Osteoblast (primary cell): Measurements from ENCODE around the gene RTEL1. TPM values are rescaled to one million over a fixed set of nuclear protein-coding genes. Genes with fewer than 3 reads are reported as not detected.

Experiments
- DNase-seq: peaks from one replicate; pipeline ENCODE4 v3.0.0; 2011; ENCODE audit warnings: low spot score, mixed read lengths; ENCODE audit not compliant: insufficient read length; ENCODE audit errors: missing footprints
- H2AFZ ChIP-seq: 2 replicates; pipeline ENCODE4 v1.6.0; 2011; ENCODE audit warnings: mild to moderate bottlenecking, low read length
- H3K27ac ChIP-seq: 2 replicates; pipeline ENCODE4 v1.5.1; 2011; ENCODE audit warnings: mild to moderate bottlenecking, low read depth, low read length, moderate library complexity
- H3K27me3 ChIP-seq: 2 replicates; pipeline ENCODE4 v1.6.0; 2012; ENCODE audit warnings: mild to moderate bottlenecking, control low read depth, inconsistent platforms, low read length, moderate library complexity; ENCODE audit not compliant: insufficient read depth
- H3K36me3 ChIP-seq: 2 replicates; pipeline ENCODE4 v1.5.1; 2011; ENCODE audit warnings: mild to moderate bottlenecking, low read length, control low read depth, moderate library complexity; ENCODE audit not compliant: insufficient read depth
- H3K4me1 ChIP-seq: 2 replicates; pipeline ENCODE4 v1.5.1; 2011; ENCODE audit warnings: mild to moderate bottlenecking, low read length, control low read depth, moderate library complexity; ENCODE audit not compliant: insufficient read depth
- H3K4me2 ChIP-seq: 2 replicates; pipeline ENCODE4 v1.6.0; 2011; ENCODE audit warnings: mild to moderate bottlenecking, low read length; ENCODE audit not compliant: insufficient read depth
- H3K4me3 ChIP-seq: fragments of 200-600 bp; sonication (generic); 3 replicates; pipeline ENCODE4 v1.5.1; 2012; ENCODE audit warnings: mild to moderate bottlenecking, low read length, inconsistent platforms; ENCODE audit not compliant: insufficient read depth
- H3K79me2 ChIP-seq: 2 replicates; pipeline ENCODE4 v1.6.0; 2012; ENCODE audit warnings: mild to moderate bottlenecking, low read length, control low read depth, inconsistent platforms; ENCODE audit not compliant: insufficient read depth
- H3K9me3 ChIP-seq: 2 replicates; pipeline ENCODE4 v1.5.1; 2011; ENCODE audit warnings: low read depth, low read length, control low read depth
- H4K20me1 ChIP-seq: 2 replicates; pipeline ENCODE4 v1.6.0; 2012; ENCODE audit warnings: mild to moderate bottlenecking, low read length, control low read depth; ENCODE audit not compliant: insufficient read depth
- total RNA-seq: library from RNA; depleted of rRNA; stranded (reverse); fragments of >200 nt; gene quantifications from 2 replicates; pipeline ENCODE4 v1.2.3, GENCODE V29; 2012
- TF ChIP-seq, protein P1 (sequence below): IDR thresholded peaks from 2 replicates; pipeline ENCODE4 v1.5.1; 2011; ENCODE audit warnings: mild to moderate bottlenecking, low read depth, low read length, moderate library complexity; ENCODE audit errors: extremely low read depth

The RTEL1 gene
- total RNA-seq, 1 donor, result 10.9 TPM

DNA sequence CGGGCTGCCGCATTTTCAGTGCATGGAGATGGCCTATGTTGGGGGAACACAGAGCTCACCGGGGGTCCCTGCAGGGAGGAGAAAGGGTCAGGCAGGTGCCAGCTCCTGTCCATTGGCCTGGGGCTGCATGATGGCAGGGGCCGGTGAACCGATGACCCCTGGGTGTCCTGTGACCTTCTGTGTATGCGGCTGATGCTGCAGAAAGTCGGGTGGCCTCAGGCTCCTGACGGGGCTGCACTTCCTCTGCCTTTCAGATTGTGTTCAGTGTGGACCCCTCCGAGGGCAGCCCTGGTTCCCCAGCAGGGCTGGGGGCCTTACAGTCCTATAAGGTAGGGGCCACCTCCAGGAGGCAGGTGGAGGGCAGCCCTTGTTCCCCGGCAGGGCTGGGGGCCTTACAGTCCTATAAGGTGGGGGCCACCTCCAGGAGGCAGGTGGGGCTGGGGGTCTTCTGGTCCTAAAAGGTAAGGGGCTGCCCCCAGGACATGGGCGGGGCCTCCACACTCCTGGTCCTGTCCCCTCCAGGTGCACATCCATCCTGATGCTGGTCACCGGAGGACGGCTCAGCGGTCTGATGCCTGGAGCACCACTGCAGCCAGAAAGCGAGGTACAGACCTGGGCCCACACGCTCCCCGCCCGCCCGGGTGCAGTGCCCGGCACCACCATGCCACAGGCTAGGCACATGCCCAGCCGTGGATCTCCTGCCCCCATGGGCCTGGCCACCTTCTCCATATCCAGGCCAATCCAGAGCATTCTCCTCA is 27.3 kb downstream of the RTEL1 start:
- Histone ChIP-seq H4K20me1 (no peaks in the 10 kb centered on the region), H3K79me2 (no peaks in the 10 kb centered on the region), H3K4me1 (peaks cover 20% of the 10 kb centered on the region), H3K27ac (peak overlapping the region; percentile 79), H2AFZ (no peak overlapping the region), H3K9me3 (no peaks in the 10 kb centered on the region), H3K4me3 (no peak overlapping the region), H3K36me3 (peaks cover 6% of the 10 kb centered on the region), H3K27me3 (no peaks in the 10 kb centered on the region), H3K4me2 (no peak overlapping the region)
- DNase-seq, result no peak
- TF ChIP-seq, protein P1, sequence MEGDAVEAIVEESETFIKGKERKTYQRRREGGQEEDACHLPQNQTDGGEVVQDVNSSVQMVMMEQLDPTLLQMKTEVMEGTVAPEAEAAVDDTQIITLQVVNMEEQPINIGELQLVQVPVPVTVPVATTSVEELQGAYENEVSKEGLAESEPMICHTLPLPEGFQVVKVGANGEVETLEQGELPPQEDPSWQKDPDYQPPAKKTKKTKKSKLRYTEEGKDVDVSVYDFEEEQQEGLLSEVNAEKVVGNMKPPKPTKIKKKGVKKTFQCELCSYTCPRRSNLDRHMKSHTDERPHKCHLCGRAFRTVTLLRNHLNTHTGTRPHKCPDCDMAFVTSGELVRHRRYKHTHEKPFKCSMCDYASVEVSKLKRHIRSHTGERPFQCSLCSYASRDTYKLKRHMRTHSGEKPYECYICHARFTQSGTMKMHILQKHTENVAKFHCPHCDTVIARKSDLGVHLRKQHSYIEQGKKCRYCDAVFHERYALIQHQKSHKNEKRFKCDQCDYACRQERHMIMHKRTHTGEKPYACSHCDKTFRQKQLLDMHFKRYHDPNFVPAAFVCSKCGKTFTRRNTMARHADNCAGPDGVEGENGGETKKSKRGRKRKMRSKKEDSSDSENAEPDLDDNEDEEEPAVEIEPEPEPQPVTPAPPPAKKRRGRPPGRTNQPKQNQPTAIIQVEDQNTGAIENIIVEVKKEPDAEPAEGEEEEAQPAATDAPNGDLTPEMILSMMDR, result no peak

DNA sequence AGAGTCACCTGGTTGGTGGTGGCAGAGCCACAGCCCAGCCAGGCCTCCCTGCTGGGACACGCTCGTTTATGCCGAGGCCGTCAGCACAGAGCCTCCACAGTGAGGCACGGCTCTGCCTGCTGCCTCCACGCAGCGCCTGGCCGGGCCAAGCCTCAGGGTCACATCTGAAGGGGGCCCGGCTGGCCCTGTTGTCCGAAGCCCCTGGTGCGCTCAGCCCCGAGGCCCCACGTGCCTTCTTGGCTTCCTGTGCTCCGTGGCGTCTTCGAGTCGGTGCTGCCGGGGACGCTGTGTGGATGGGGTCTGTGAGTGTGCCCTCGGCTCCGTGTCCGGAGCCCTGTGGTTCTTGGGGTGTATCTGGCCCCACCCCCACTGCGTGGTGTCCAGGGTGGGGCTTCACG is 28.0 kb downstream of the RTEL1 start:
- Histone ChIP-seq H3K4me1 (peaks cover 20% of the 10 kb centered on the region), H3K4me3 (no peak overlapping the region), H3K9me3 (no peaks in the 10 kb centered on the region), H3K4me2 (no peak overlapping the region), H3K36me3 (peaks cover 6% of the 10 kb centered on the region), H3K79me2 (no peaks in the 10 kb centered on the region), H3K27me3 (no peaks in the 10 kb centered on the region), H4K20me1 (no peaks in the 10 kb centered on the region), H2AFZ (no peak overlapping the region), H3K27ac (peak overlapping the region; percentile 79)
- TF ChIP-seq, protein P1, result no peak
- no peak for DNase-seq

DNA sequence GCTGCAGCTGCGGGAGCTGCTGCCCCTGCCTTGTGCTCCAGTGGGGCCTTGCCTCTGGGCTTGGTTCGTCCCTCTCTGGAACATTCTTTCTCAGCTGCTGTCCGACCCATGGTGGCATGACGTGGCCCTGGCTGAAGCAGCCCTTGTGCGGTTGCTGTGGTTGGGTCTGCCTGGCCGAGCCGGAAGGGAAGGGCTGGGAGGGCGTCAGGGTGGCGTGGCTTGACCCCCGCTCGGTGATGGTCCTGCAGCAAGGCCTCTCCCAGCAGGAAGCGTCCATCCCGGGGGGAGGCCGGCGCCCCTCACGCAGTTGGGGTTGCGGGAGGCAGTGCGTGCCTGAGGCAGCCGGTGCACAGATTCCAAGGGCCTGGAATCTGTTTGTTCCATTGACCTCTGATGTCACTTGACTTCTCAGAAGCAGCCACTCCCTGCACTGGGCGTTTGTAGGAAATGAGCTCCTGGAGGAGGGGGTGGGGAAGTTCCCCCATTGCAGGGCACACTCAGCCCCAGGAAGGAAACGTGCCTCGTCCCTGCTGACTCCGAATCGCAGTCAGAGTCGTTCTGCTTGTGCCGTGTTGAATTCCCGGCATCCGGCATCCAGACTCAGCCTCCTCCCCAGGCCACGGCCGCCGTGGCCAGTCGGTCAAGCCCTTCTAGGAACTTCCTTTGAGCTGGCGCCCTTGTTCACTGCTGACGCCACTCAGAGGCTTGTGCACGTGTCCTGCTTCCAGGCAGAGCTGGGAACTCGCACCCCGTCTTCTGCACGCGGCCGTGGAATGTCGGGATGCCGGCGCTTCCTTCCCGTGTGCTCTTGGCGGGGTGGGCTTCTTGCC is 28.6 kb downstream of the RTEL1 start:
- TF ChIP-seq, protein P1, result no peak
- Histone ChIP-seq H3K27me3 (no peaks in the 10 kb centered on the region), H3K4me2 (no peak overlapping the region), H2AFZ (no peak overlapping the region), H4K20me1 (no peaks in the 10 kb centered on the region), H3K9me3 (no peaks in the 10 kb centered on the region), H3K4me3 (no peak overlapping the region), H3K36me3 (peaks cover 7% of the 10 kb centered on the region), H3K4me1 (peaks cover 18% of the 10 kb centered on the region), H3K27ac (peak overlapping the region; percentile 79), H3K79me2 (no peaks in the 10 kb centered on the region)
- DNase-seq, result peak; percentile 99
